SK-N-SH (cell line): ENCODE data around the gene AASS. TPM values are rescaled to one million over a fixed set of nuclear protein-coding genes. Genes with fewer than 3 reads are reported as not detected.

Experiments used
- CTCF ChIA-PET: fragments of 300-600, 350-600 bp; formaldehyde crosslinking; extraction: SDS; loops from one replicate; lab custom pipeline; 2021; lab: Yijun Ruan, JAX
- POLR2A ChIA-PET: fragments of 350-600 bp; sonication (Branson Sonifier 250); formaldehyde crosslinking; extraction: SDS; loops from one replicate; lab custom pipeline; 2020; ENCODE audit warnings: antibody characterized with exemption, inconsistent platforms; lab: Yijun Ruan, JAX
- DNase-seq: peaks from one replicate; pipeline ENCODE4 v3.0.0; 2012
- H2AFZ ChIP-seq: fragments of 200-600 bp; sonication (generic); 2 replicates; pipeline ENCODE4 v1.8.1; 2016; ENCODE audit warnings: antibody characterized with exemption, mild to moderate bottlenecking, low read depth
- H3F3A ChIP-seq: fragments of 200-600 bp; sonication (generic); replicated peaks from 2 replicates; pipeline ENCODE3; 2016; ENCODE audit warnings: antibody characterized with exemption, mild to moderate bottlenecking; ENCODE audit not compliant: insufficient read depth
- H3K27ac ChIP-seq, 2 experiments: fragments of 200-500 bp in 1 of 2; fragments of 200-600 bp in 1 of 2; sonication (Bioruptor generic) in 1 of 2; sonication (generic), shearing (Covaris generic) in 1 of 2; 2 replicates each; pipeline versions ENCODE4 v1.5.1 to v1.6.1; 2014 to 2016; ENCODE audit warnings: low read depth in 2 of 2, inconsistent platforms in 1 of 2, low read length in 1 of 2, mild to moderate bottlenecking in 1 of 2, mixed read lengths in 1 of 2
- H3K27me3 ChIP-seq: fragments of 200-600 bp; sonication (generic), shearing (Covaris generic); 2 replicates; pipeline ENCODE4 v1.6.1; 2016; ENCODE audit warnings: mixed run types; ENCODE audit not compliant: insufficient read depth
- H3K36me3 ChIP-seq, 2 experiments: fragments of 200-500 bp in 1 of 2; fragments of 200-600 bp in 1 of 2; sonication (Bioruptor generic) in 1 of 2; sonication (generic) in 1 of 2; replicated peaks in 1 of 2; 2 replicates each; pipeline versions ENCODE3 to v1.5.1; 2014 to 2016; ENCODE audit warnings: low read length in 1 of 2, mild to moderate bottlenecking in 1 of 2; ENCODE audit not compliant: insufficient read depth in 2 of 2, control insufficient read depth in 1 of 2
- H3K4me1 ChIP-seq, 2 experiments: fragments of 200-500 bp in 1 of 2; fragments of 200-600 bp in 1 of 2; sonication (Bioruptor generic) in 1 of 2; sonication (generic), shearing (Covaris generic) in 1 of 2; 2 replicates each; pipeline versions ENCODE4 v1.5.1 to v1.6.1; 2014 to 2016; ENCODE audit warnings: low read depth in 1 of 2, low read length in 1 of 2, mixed run types in 1 of 2; ENCODE audit not compliant: insufficient read depth in 2 of 2, control insufficient read depth in 1 of 2
- H3K4me2 ChIP-seq: fragments of 200-600 bp; sonication (generic), shearing (Covaris generic); 2 replicates; pipeline ENCODE4 v1.6.1; 2017; ENCODE audit warnings: mixed run types
- H3K4me3 ChIP-seq, 2 experiments: fragments of 200-500 bp in 1 of 2; fragments of 200-600 bp in 1 of 2; sonication (Bioruptor generic) in 1 of 2; sonication (generic), shearing (Covaris generic) in 1 of 2; 2 replicates each; pipeline versions ENCODE4 v1.5.1 to v1.8.1; 2014 to 2016; ENCODE audit warnings: low read depth in 2 of 2, inconsistent platforms in 1 of 2, low read length in 1 of 2, mild to moderate bottlenecking in 1 of 2, mixed read lengths in 1 of 2, moderate library complexity in 1 of 2
- H3K79me2 ChIP-seq: fragments of 200-600 bp; sonication (generic); 2 replicates; pipeline ENCODE4 v1.8.1; 2017; ENCODE audit warnings: mild to moderate bottlenecking; ENCODE audit not compliant: insufficient read depth
- H3K9ac ChIP-seq: fragments of 200-600 bp; sonication (generic); 2 replicates; pipeline ENCODE4 v1.6.1; 2017; ENCODE audit warnings: mixed run types
- H3K9me2 ChIP-seq: fragments of 200-600 bp; sonication (generic); 2 replicates; pipeline ENCODE4 v1.6.1; 2017; ENCODE audit warnings: mixed run types
- H3K9me3 ChIP-seq: fragments of 200-600 bp; sonication (generic); 2 replicates; pipeline ENCODE4 v1.6.1; 2017; ENCODE audit warnings: mixed run types, mild to moderate bottlenecking, moderate library complexity
- H4K20me1 ChIP-seq: fragments of 200-600 bp; sonication (generic); 2 replicates; pipeline ENCODE4 v1.6.1; 2017; ENCODE audit warnings: mild to moderate bottlenecking, mixed run types; ENCODE audit not compliant: insufficient read depth
- CHD2 ChIP-seq: fragments of 150-350 bp; IDR thresholded peaks from 2 replicates; pipeline ENCODE4 v1.6.1; 2018; ENCODE audit warnings: low read length; ENCODE audit not compliant: partially characterized antibody
- ELF1 ChIP-seq: IDR thresholded peaks from 2 replicates; pipeline ENCODE4 v1.4.0; 2012
- FOXJ3 ChIP-seq: sonication (generic); formaldehyde crosslinking; IDR thresholded peaks from 2 replicates; pipeline ENCODE4 v1.5.1; 2020; ENCODE audit warnings: mild to moderate bottlenecking, missing genetic modification reagents
- FOXM1 ChIP-seq: IDR thresholded peaks from 2 replicates; pipeline ENCODE4 v1.4.0; 2012; ENCODE audit warnings: low read depth, mild to moderate bottlenecking
- GABPA ChIP-seq: IDR thresholded peaks from 2 replicates; pipeline ENCODE4 v1.4.0; 2012; ENCODE audit warnings: low read depth, mild to moderate bottlenecking
- JUND ChIP-seq: IDR thresholded peaks from 2 replicates; pipeline ENCODE4 v1.4.0; 2012
- MXI1 ChIP-seq: IDR thresholded peaks from 2 replicates; pipeline ENCODE4 v1.6.1; 2012; ENCODE audit warnings: mild to moderate bottlenecking, low read depth, low read length, improper control_type of control experiment
- RAD21 ChIP-seq: IDR thresholded peaks from 2 replicates; pipeline ENCODE4 v1.6.1; 2012; ENCODE audit warnings: mild to moderate bottlenecking, low read length
- RCOR1 ChIP-seq: fragments of 150-350 bp; IDR thresholded peaks from 2 replicates; pipeline ENCODE4 v1.6.1; 2017; ENCODE audit warnings: antibody characterized with exemption, low read length
- RFX5 ChIP-seq: IDR thresholded peaks from 2 replicates; pipeline ENCODE4 v1.6.1; 2012; ENCODE audit warnings: mild to moderate bottlenecking, improper control_type of control experiment, low read length
- SMC3 ChIP-seq: IDR thresholded peaks from 2 replicates; pipeline ENCODE4 v1.6.1; 2012; ENCODE audit warnings: low read depth, low read length, improper control_type of control experiment
- WGBS: methylation state at CpG from one replicate; pipeline ENCODE4 v1.1.6; 2017; ENCODE audit warnings: low lambda C conversion rate; 5-methylcytosine and 5-hydroxymethylcytosine counted together
- polyA plus RNA-seq, 3 experiments: library from polyadenylated mRNA; depleted of rRNA; stranded (reverse); fragments of >200 nt; gene quantifications; 2 replicates each; pipeline ENCODE4 v1.2.3, GENCODE V29; 2012
- TF ChIP-seq, protein P1 (sequence below): fragments of 200-600 bp; sonication (generic); IDR thresholded peaks from 2 replicates; pipeline ENCODE4 v1.6.1; 2017; ENCODE audit warnings: antibody characterized with exemption, mild to moderate bottlenecking, moderate library complexity

Gene AASS
- polyA plus RNA-seq, 1 of the 3 experiments (the other 2 are of a cell fraction): 0.92 TPM

DNA sequence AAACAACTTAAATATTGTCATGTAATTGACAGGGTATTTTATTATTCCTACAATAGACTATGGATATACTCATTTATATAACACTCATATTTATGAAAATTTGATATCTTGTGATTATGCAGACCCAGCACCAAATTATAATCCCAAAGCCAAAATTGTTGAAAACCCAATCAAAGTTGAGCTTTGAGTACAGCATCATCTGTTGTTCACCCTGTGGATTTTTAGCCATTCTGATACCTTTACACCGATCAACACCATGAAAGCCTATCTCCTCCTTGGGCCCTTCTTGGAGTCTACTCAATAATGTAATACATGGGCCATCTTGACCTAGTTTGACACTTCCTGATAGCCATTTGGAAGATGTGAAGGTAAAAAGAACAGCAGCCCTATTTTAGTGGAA is 49.5 kb downstream of the AASS start:
- H3K36me3 ChIP-seq: no peaks in the 10 kb centered on the region
- H3F3A ChIP-seq: no peaks in the 10 kb centered on the region
- H3K27ac ChIP-seq: no peak overlapping the region
- no peaks in the 10 kb centered on the region for H4K20me1 ChIP-seq
- no peak overlapping the region for H3K4me3 ChIP-seq
- POLR2A ChIA-PET: no interaction called here
- H2AFZ ChIP-seq: no peak overlapping the region
- H3K9me3 ChIP-seq: no peaks in the 10 kb centered on the region
- WGBS: 10% methylated on average over 1 of the region's 1 CpG
- CTCF ChIA-PET: interaction anchor here (1.1 to 1.3 kb wide), 4 partner anchors 9 to 316 kb away, joined by 3 to 4 read pairs (median 4); no protein-coding TSS in a partner anchor
- TF ChIP-seq RFX5 (peak; percentile 62; the same call in 1 of the 2 replicates), MXI1 (no peak)
- H3K9ac ChIP-seq: no peak overlapping the region
- H3K27me3 ChIP-seq: no peaks in the 10 kb centered on the region
- no peak overlapping the region for H3K4me2 ChIP-seq
- H3K4me1 ChIP-seq: no peaks in the 10 kb centered on the region
- DNase-seq: no peak
- no peaks in the 10 kb centered on the region for H3K9me2 ChIP-seq
- H3K79me2 ChIP-seq: no peaks in the 10 kb centered on the region

DNA sequence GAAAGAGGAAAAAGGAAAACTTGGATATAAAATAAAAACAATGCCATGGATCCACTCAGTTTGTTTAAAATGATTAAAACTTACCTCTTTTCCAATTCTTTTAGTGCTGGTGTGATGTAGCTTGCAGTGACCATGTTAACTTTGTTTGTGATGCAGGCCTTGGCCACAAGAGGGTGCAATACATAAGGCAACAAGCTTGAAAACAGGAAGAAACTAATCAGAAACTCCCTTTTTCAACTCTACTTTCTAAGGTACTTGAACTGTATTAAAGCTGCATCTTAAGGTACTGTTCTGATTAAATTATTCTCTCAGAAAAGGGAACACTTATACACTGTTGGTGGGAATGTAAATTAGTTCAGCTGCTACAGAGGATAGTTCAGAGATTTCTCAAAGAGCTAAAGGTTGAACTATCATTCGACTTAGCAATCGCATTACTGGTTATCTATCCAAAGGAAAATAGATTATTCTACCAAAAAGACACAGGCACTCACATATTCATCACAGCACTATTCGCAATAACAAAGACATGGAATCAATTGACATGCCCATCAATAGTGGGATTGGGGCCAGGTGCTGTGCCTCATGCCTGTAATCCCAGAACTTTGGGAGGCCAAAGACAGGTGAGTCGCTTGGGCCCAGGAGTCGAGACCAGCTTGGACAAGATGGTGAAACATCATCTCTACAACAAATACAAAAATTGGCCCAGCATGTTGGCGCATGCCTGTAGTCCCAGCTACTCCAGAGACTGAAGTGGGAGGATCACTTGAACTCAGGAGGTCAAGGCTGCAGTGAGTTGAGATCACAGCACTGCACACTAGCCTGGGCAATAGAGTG is 50.9 kb downstream of the AASS start:
- Histone ChIP-seq H3K9ac (no peak overlapping the region), H4K20me1 (no peaks in the 10 kb centered on the region), H3K9me2 (no peaks in the 10 kb centered on the region), H2AFZ (0 out of 2 replicates have a peak overlapping the region, but pooled peaks have one; percentile 47), H3K9me3 (no peaks in the 10 kb centered on the region), H3K27me3 (no peaks in the 10 kb centered on the region), H3K4me3 (no peak overlapping the region)
- WGBS: 7% methylated on average over 6 of the region's 6 CpGs
- POLR2A ChIA-PET: no interaction called here
- TF ChIP-seq JUND (no peak), GABPA (no peak), ELF1 (0 out of 2 replicates have a peak, but pooled peaks have one; percentile 21), RCOR1 (no peak), MXI1 (no peak), CHD2 (no peak), FOXJ3 (CRISPR knock-in tag) (no peak), SMC3 (peak; percentile 65), FOXM1 (no peak), RAD21 (peak; percentile 71)
- TF ChIP-seq, protein P1, sequence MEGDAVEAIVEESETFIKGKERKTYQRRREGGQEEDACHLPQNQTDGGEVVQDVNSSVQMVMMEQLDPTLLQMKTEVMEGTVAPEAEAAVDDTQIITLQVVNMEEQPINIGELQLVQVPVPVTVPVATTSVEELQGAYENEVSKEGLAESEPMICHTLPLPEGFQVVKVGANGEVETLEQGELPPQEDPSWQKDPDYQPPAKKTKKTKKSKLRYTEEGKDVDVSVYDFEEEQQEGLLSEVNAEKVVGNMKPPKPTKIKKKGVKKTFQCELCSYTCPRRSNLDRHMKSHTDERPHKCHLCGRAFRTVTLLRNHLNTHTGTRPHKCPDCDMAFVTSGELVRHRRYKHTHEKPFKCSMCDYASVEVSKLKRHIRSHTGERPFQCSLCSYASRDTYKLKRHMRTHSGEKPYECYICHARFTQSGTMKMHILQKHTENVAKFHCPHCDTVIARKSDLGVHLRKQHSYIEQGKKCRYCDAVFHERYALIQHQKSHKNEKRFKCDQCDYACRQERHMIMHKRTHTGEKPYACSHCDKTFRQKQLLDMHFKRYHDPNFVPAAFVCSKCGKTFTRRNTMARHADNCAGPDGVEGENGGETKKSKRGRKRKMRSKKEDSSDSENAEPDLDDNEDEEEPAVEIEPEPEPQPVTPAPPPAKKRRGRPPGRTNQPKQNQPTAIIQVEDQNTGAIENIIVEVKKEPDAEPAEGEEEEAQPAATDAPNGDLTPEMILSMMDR: peak; percentile 100
- TF ChIP-seq, all 33 proteins: peak for 4
- Histone ChIP-seq H3K79me2 (no peaks in the 10 kb centered on the region), H3F3A (no peaks in the 10 kb centered on the region), H3K27ac (no peak overlapping the region), H3K36me3 (no peaks in the 10 kb centered on the region), H3K4me2 (no peak overlapping the region), H3K4me1 (no peaks in the 10 kb centered on the region)
- CTCF ChIA-PET: interaction anchor here (0.7 to 2.1 kb wide), 40 partner anchors 10 to 1318 kb away, joined by 3 to 53 read pairs (median 5); partner anchors contain the start of gene PTPRZ1
- DNase-seq: peak; percentile 26
